Activated naive CD4-positive, alpha-beta T cell treated with Interleukin-2 at 50 U/mL for 16 hours (primary cell): Measurements from ENCODE around the gene TTC21A.
"Not testable (repeated sequence)": the region's sequence is repeated elsewhere in the genome, so short reads cannot be mapped to it uniquely, and the experiment has no call there.

Experiments used
- DNase-seq: peaks from one replicate; pipeline ENCODE4 v3.0.0-alpha.2; 2020

The TTC21A gene

DNA sequence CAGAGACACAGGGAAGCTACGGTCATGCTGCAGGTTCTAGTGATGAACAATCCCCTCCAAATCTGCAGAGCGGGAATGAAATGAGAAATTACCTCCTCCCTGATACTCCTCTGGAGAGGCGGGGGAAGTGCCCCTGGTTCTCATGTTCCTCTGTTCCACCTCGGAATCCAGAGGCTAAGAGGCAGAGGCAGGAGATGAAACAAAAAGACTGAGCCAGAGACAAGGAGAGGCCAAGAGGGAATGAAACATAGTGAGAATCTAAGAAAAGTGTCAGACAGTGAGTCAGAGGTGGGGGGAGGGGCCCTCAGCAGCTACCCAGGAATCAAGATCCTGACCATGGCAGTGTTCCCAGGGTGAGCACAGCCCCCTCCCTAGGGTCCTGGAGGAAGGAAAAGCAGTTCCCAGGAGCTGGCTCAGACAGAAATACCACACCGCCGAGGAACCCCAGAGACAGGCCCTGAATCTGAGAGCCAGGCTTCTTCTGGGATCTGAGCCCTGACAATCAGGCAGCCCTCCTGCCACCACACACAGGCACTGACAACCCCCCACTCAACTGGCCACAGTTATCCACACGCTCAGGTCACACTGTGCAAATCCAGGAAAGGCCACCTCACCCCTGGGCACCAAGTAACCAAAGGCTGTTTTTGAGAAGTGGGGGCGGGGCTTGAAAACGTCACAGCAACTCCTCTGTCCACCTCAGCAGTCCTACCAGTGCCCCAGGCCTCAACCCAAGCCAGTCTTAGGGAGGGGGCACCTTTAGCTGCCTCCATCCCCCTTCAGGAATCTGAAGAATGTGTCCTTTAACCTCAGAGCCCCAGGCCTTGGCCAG is 43.5 kb downstream of the TTC21A start:
- DNase-seq = peak; percentile 71

DNA sequence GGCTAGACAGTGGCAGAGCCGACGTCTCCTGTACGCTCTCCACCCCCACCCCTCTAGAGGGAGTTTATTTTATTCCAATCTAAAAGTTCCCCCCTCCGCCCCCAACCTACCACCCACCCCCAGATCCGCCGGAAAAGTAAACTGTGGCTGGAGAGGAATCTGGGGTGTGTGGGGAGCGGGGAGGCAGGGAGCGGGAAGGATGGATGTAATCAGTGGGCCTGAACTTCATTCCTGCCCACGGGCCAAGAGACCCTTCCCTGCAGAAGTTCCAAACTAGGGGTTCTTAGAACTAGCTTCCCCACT is 46.4 kb downstream of the TTC21A start:
- no peak for DNase-seq

DNA sequence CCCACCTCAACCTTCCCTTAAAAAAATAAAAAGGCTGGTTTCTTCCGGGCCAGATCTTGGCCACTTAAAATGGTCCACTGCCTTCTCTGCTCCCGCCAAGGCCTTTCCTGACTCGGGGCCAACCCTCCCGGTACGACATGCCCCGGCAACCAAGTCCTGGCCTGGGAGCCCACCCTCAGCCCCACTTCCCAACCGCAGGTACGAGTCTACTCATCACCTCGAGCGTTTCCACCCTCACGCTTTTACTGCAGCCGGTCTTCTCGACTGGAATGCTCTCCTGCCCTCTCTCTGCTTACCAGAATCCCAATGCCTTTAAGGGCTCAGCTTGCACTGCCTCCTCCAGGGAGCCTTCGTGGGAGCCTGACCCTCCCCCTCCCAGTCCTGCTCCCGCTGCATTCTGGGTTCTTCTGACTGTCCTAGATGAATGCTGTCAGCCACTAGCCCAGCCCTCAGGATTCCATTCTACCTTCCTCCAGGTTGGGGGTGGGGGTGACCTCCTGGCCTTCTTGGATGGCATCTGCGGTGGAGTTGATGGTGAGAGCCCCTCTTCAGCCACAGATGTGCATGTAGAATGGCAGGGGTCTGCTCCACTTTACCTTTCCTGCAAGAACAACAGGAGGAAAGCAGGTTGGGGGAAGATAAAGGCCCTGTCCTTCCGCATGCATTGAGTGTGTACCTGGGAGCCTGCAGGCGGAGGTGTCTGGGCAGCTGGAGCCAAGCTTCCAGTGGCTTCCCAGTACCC is 47.0 kb downstream of the TTC21A start:
- DNase-seq = no peak

DNA sequence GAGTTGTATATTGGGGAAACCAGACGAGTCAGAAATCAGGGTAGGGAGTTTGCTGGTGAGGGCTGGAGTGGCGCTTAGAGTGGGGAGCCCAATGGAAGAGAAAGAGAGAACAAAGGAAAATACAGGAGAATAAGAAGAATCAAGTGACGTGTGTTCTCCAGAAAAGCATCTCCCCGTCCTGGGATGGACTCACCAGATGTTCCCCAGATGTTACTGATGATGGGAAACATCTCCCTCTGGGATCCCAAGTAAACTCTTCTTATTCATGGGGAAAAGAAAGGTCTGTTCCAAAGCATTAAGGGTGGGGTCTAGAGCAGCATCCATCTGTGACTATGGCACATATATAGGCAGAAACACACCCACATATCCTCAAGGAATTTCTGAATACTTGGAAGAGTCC is 48.9 kb downstream of the TTC21A start:
- no peak for DNase-seq

DNA sequence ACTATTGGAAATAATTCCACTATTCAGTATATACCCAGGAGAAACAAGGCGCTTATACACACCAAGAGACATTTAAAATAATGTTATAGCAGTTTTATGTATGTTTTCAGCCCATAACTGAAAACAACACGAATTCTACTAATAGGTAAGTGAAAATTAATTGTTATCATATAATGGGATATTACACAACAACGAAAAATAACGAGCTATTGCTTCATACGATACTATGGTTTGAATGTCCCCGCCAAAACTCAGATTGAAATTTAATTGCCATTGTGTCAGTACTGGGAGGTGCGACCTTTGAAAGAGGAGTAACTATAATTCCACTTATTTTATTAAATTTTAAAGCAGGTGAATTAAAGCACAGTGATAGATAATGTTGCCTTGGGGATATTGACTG is 49.9 kb downstream of the TTC21A start:
- no peak for DNase-seq

DNA sequence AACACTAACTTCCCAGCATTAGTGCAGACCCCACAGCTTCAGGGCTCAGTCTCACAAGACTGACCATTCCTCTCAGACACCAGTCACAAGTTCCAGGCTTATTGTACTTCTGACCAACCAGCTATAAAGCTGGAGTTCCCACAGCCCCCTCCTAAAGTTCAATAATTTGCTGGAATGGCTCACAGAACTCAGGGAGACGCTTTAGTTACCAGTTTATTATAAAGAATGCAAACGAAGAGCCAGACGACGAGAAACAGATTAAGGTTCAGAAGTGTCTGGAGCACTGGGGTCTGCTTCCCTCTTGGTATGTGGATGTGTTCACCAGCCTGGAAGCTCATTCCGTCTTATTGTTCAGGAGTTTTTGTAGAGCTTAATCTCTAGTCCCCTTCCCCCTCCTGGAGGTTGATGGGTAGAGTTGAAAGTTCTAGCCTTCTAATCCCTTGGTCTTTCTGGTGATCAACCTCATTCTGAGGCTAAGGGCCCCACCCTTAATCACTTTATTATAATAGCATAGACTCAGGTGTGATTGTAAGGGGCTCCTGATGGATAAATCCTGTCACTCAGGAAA is 50.8 kb downstream of the TTC21A start:
- DNase-seq = no peak

DNA sequence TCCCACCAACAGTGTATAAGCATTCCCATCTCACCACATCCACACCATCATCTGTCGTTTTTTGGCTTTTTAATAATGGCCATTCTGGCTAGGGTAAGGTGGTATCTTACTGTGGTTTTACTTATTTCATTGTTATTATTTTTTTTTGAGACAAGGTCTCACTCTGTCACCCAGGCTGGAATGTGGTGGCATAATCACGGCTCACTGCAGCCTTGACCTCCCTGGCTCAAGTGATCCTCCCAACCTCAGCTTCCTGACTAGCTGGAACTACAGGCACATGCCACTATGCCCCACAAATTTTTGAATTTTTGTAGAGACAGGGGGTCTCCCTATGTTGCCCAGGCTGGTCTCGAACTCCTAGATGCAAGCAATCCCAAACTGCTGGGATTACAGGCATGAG is 56.9 kb downstream of the TTC21A start:
- no peak for DNase-seq

DNA sequence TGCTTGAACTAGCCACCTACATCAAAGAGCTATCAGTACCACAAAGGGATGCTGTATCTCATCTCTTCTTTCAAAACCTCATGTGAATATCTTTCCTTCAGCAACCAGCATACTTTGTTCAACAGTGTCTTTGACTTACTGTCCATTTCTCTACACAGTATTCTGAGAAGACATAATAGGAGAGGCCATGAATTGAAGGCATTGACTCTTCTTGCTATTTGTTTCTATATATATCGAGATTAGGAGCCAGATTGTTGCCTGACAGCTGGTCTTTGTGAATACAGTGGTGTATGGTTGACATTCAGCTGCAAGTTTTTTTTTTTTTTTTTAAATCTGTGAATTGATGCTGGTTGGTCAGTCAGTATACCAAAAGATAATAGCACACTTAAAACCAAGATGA is 58.0 kb downstream of the TTC21A start:
- DNase-seq = no peak

DNA sequence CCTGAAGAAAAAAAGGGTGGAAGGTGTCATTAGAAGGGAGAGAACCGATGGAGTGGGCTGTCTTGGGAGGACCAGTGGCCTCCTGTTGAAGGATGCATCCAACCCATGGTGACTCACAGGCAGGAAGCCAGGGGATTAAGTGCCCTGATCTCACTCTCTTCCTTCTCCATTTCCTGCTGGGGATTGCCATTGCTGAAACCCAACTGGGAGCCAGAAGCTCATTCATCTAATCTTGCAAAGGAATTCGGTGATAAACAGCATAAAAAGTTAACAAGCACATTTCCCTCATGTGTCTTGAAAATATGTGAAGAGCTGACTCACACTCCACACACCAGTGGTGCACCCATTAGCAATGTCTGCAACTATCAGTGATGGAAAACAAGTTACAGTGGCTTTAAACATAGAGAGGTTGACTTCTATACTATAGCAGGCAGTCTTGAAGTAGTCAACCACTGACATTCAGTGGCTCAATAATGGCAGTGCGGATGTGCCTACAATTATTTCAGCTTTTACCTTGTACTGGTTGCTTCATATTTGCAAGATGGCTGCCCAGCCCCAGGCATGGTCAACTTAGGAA is 58.7 kb downstream of the TTC21A start:
- no peak for DNase-seq

DNA sequence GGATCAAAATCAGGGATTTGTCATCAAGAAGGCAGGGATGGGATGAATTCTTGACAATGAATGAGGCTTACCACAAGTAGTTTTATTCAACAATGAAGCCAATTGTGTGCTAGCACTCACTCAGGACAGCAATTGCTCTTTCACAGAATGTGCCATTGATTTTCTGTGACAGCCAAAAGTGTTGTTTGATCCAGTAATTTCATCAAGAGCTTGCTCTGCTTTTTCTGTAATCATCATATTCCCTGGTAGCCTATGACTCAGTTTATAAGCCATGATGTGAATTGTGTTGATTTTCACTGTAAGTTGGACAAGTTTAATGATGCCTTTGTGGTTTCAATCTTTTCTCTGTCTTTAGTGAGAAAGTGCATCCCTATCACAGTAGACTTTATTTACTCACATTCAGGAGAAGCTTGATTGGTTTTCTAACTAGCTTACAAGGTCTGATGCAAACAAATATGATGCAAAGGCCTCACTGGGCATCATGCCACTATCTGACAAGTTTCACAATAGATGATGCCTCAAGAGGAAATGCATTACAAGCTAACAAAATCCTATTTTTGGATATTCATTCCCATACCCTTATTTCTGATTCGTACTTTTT is 59.6 kb downstream of the TTC21A start:
- DNase-seq = no peak

DNA sequence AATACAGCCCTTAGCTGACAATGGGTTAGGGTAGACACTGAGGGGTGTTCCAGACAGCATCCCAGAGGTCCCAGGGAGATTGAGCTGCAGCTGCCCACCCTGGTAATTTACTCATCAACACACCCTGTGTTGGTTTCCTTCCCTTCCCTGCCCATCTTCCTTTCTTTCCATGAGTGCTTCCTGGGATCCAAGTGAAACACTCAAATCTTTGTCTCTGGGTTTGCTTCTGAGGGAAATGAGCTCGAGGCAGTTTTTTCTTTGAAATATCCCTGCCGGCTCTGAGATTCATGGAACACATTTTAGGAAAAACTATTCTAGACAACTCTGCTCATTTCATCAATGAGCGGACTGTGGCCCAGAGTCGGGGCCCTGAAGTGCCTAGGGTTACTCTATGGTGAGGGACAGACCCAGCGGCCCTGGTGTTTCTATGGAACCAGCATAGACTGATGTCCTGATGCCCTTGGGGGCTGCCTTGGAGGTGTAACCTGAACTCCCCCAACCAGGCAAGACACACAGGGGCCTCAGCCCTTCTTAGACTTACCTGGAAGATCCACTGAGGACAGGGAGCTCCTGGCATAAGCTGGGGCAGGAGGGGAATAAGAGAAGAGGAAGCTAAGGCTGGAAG is 60.8 kb downstream of the TTC21A start:
- no peak for DNase-seq

DNA sequence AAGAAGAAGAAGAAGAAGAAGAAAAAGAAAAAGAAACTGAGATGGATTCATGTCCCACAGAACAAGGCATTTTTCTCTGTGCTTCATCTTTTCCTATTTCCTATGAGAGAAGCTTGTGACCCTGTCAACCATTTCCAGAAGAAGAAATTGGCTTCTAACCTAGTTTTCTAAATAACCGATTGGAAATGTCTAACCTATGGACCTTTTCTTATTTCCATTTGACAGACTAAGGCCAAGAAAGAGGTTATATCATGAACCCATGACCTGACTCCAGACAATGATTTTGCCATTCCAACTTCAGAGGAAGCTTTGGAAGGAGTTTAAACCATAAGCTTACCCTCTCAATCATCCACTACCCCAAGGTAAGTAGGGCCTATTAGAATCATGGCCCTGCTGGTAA is 62.2 kb downstream of the TTC21A start:
- no peak for DNase-seq

DNA sequence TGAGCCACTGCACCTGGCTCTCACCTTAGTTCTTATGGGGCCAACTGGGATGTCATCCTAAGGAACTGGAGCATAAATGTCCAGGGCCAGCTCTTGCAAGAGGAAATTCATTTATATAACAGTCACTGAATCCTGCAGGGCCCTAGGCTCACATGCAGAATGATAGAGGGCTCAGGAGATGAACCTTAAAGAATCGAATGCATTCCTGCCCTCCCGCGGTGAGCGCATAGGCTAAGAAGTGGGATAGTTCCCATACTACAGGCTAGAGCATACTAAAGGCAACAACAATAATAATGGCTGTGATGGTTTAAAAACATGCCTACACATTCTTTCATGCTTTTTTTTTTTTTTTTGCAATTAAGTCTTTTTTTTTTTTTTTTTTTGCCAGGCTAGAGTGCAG is 63.0 kb downstream of the TTC21A start:
- DNase-seq = no peak

DNA sequence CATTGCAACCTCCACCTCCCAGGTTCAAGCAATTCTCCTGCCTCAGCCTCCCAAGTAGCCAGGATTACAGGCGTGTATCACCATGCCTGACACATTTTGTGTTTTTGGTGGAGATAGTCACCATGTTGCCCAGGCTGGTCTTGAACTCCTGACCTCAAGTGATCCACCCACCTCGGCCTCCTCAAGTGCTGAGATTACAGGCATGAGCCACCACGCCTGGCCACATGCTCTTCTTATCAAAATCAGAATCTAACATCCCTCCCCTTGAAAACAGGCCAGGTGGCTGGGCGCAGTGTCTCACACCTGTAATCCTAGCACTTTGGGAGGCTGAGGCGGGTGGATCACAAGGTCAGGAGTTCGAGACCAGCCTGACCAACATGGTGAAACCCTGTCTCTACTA is 63.4 kb downstream of the TTC21A start:
- DNase-seq = not testable (repeated sequence)

DNA sequence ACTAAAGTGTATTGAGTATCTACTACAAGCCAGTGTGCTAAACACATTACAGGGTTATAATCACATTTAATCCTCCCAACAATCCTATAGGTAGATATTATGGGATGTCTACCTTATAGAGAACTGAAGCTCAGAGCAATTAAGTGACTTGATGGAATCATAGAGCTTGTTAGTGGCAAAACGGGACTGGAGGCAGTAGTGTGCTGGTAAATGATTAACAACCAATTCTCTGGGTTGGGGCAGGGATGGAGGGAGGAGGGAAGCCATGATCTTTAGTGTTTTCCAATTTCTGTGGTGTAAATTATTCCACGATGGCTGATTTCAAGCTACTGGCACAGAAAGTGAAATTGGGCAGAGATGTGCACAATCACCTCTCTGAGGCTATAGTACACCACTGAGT is 64.4 kb downstream of the TTC21A start:
- no peak for DNase-seq

DNA sequence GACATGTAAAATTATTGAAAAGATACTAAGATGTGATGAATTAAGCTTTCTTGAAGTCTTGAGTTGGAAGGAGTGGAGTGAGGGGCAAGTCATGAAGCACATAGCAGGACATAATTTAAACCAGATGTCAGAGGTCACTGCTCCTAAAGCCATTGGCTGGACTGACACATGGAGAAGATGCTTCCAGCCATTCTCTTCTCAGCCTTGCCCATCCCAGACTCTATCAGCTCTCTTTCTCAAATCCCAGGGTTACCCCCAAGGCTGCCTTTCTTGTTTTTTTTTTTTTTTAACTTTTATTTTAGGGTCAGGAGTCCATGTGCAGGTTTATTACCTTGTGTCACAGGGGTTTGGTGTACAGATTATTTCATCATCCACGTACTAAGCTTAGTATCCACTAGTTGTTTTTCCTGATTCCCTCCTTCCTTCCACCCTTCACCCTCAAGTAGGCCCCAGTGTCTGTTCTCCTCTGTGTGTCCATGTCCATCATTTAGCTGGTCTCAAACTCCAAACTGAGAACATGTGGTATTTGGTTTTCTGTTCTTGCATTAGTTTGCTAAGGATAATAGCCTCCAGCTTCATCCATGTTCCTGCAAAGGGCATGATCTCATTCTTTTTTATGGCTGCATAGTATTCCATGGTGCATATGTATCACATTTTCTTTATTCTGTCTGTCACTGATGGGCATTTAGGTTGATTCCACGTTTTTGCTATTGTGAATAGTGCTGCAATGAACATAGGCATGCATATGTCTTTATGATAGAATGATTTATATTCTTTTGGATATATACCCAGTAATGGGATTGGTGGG is 66.0 kb downstream of the TTC21A start:
- DNase-seq = no peak

DNA sequence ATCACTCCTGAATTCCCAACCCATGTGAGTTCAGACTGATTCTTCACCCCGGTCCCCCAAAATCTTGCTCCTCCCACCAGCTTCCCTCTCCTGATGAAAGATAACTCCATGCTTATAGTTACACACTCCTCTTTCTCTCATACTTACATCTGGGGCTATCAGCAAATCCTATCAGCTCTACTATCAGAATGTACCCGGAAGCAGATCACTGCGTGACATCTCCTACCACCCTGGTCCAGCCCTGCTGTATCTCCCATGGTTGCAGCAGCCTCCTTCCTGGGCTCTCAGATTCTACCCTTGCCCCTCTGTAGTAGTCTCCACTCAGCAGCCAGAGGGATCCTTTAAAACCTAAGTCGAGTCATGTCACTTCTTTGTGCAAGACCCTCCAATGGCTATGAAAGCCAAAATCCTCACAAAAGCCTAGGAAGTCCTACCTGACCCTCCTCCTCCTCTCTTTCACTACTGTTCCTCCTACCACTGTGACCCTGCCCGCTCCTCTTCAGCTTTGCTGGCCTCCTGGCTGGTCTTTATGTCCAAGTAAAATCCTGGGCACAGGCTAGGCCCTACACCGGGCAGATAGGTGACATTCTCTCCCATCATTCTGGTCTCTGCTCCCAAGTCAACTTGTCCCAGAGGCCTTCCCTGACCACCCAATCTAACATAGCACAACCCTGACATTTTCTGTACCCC is 68.7 kb downstream of the TTC21A start:
- DNase-seq = no peak

DNA sequence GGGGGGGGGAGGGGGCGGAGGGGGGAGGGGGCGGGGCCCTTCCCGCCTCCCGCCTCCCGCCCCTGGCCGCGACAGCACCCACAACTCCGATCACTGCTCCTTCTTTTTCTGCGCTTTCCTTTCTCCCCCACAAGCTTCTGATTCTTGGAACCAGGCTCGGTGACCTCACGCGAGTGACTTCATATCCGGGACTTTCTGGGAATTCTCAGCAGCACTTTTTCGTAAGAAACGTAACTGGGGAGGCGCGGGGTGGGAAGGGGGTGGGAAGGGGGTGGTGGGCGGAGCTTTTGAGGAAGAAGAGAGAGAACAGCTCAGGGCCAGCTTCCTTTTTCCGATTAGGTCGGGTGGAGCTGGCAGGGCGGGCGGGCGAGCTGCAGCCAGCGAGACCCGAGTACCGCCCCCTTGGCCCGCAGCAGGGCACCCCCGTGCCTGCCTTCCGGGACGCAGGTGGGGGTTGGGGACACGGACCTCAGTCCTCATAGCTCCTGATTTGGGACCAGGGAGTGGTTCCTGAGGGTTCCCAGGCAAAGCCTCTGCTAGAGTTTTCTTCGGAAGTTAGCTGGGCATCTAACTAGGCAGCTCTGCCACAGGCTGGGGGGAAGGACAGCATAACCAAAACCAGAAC is 70.3 kb downstream of the TTC21A start:
- peak; percentile 67 for DNase-seq

DNA sequence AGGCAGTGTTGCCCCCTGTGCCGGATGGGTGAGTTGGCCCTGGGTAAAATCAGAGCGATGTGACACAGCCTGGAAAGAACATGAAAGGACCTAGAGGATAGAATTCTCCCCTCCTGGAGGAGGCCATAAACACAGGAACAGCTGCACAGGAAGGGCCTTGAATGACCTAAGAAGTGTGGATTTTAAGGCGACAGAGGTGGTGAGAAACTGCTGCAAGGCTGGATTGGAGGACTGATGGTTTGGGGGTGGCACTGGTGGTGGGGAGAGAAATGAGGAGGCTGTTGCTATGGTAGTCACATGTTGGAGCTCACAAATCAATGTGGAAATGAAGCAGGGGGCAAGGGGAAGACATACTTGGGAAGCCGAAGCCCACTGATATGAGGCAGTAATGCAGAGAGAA is 71.1 kb downstream of the TTC21A start:
- no peak for DNase-seq

DNA sequence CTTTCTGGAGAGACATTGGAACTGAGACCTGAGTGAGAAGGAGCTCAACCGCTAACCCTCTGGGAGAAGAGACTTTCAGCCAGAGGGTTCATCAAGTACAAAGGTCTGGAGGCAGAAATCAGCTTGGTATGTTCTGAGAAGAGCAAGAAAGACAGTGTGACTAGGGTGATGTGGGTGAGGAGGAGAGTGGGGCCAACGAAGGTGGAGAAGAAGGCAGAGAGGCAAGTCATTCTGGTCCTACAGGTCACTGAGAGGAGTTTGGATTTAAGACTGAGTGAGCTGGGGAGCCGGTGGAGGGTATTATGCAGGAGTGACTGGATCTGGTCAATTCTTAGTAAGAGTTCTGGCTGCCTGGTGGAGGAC is 72.7 kb downstream of the TTC21A start:
- DNase-seq = no peak
